Epithelial cell of esophagus (primary cell): ENCODE data around the gene CELF4.

Source experiments
- DNase-seq: peaks from one replicate; pipeline ENCODE4 v3.0.0; 2010; ENCODE audit warnings: low read depth
- H3K4me3 ChIP-seq: 2 replicates; pipeline ENCODE4 v1.5.1; 2011; ENCODE audit warnings: mild to moderate bottlenecking, low read length, control low read depth
- TF ChIP-seq, protein P1 (sequence below): IDR thresholded peaks from 2 replicates; pipeline ENCODE4 v1.5.1; 2011; ENCODE audit warnings: low read depth, mild to moderate bottlenecking, low read length, control low read depth, inconsistent platforms; ENCODE audit not compliant: insufficient read depth; ENCODE audit errors: missing control alignments

Gene CELF4

DNA sequence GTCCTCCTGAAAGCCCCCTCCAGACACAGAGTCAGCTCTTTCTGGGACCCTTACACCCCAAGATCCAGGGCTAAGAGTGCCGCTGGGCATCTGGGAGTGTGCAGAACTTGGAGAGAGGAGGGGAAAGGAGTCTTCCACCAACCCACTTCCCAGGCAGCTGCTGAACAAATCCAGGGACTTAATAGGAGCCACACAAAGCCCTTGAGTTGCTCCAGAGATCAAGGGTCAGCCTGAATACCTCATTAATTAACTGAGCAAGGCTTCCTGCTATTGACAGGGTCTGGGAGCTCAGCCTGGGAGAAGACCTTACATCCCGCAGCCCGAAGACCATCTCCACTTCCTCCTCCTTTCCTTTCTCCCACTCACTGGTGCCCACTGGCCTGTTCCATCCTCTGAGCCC lies 108.3 kb downstream of the CELF4 start:
- H3K4me3 ChIP-seq = no peak overlapping the region
- TF ChIP-seq, protein P1, sequence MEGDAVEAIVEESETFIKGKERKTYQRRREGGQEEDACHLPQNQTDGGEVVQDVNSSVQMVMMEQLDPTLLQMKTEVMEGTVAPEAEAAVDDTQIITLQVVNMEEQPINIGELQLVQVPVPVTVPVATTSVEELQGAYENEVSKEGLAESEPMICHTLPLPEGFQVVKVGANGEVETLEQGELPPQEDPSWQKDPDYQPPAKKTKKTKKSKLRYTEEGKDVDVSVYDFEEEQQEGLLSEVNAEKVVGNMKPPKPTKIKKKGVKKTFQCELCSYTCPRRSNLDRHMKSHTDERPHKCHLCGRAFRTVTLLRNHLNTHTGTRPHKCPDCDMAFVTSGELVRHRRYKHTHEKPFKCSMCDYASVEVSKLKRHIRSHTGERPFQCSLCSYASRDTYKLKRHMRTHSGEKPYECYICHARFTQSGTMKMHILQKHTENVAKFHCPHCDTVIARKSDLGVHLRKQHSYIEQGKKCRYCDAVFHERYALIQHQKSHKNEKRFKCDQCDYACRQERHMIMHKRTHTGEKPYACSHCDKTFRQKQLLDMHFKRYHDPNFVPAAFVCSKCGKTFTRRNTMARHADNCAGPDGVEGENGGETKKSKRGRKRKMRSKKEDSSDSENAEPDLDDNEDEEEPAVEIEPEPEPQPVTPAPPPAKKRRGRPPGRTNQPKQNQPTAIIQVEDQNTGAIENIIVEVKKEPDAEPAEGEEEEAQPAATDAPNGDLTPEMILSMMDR = no peak
- no peak for DNase-seq

DNA sequence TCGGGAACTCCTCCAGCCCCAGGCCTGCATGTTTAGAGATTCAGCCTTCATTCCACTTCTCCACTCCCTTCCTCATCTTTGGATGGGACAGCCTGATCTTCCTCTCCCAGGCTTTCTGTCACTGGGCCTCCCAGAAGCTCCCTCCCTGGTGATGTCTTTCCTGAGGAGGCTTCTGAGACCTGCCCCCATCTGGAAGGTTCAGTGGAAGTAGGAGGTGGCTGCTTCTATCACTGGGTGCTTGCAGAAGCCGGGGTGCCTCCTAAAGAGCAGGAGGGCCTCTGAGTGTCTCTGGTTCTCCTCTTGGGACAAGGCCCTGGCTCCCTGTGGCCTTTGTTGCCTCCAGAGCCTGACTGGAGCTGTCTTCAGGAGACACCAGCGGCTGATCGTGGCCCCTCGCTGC lies 108.7 kb downstream of the CELF4 start:
- TF ChIP-seq, protein P1 = no peak
- H3K4me3 ChIP-seq = no peak overlapping the region
- DNase-seq = no peak

DNA sequence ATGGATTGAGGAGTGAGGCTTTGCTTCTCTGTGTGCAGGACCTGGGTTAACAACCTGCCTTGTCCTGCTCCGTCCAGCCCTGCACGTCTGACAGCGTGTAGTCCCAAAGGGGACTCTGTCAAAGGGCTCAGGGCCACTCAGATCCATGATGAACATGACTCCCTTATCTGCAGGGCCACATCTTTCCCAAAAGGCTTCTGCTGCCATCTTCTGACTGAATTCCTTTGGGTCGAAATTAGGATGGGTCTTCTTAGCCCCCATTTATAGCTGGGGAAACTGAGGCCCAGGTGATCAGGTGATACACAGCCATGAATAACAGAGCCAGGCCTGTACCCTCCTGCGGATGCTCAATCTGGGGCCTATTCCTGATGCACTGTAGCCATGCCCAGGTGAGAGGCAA lies 109.2 kb downstream of the CELF4 start:
- DNase-seq = no peak
- no peak overlapping the region for H3K4me3 ChIP-seq
- TF ChIP-seq, protein P1 = no peak

DNA sequence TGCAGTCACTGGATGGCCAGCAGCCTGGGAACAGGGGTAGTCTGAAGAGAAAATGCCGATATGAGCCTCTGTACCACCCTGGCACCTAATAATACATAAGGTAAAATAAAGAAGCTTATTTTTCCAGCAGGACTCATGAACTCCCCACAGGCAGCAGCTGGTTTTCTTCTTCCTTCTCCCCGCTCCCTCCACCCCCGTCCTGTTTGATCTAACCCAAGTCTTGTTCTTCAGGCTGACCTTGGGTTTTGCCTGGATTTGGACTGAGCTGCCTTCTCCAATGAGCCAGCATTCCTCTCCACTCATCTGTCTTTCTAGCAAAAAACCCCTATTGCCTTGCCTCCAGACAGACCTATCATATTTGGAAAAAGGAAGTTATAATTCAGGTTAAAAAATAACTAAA lies 111.8 kb downstream of the CELF4 start:
- H3K4me3 ChIP-seq = no peak overlapping the region
- no peak for DNase-seq
- TF ChIP-seq, protein P1 = no peak

DNA sequence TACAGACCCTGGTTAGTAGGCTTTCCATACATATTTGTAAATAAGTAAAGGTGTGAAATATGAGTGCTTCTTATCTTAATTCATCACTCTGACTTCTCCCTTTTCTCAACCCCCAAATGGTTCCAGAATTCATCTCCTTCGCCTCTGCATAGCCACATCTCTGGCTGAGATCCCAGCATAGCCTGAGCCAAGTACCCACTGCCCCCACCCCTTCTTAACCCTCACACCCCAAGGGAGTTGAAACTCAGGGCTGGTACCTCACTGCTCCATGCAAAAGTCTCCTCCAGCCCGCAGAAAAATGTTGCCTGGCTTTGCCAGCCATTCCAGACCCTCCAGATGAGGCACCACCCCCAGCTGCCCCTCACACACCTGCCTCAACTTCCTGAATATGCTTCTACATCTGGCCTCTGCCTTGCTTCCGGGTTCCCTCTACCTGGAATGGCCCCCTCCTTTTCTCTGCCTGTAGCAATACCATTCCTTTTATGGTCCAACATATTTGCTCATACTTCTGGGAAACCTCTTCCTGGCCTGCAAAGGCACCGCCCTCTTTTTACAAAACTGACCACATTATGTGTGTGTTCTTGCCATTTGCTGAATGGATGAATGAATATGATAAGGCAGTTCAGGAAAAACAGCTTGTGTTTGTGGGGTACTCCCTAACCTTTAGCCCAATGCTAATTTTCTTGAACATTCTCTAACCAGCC lies 112.8 kb downstream of the CELF4 start:
- no peak for DNase-seq
- H3K4me3 ChIP-seq = no peak overlapping the region

DNA sequence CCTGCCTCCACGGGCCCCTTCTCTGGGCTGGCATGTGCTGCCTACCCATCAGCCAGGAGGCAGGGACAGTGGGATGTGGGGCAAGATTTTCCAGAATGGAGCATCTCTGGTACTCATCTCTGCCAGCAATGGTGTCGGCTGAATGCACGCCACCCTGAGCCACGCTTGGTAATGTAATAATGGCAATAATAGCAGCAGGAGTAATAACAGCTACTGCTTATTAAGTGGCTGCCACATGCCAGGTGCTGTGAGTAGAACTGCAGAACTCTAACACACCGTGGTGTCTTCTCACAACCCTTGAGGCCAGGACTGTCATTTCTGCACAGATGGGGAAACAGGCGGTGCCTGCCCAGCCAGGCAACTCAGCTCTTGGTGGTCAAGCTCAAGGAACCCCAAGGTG lies 113.6 kb downstream of the CELF4 start:
- no peak overlapping the region for H3K4me3 ChIP-seq
- DNase-seq = no peak
- TF ChIP-seq, protein P1 = no peak

More for the DNA sequence above, 112.8 kb downstream of the CELF4 start:
- TF ChIP-seq, protein P1 = no peak

DNA sequence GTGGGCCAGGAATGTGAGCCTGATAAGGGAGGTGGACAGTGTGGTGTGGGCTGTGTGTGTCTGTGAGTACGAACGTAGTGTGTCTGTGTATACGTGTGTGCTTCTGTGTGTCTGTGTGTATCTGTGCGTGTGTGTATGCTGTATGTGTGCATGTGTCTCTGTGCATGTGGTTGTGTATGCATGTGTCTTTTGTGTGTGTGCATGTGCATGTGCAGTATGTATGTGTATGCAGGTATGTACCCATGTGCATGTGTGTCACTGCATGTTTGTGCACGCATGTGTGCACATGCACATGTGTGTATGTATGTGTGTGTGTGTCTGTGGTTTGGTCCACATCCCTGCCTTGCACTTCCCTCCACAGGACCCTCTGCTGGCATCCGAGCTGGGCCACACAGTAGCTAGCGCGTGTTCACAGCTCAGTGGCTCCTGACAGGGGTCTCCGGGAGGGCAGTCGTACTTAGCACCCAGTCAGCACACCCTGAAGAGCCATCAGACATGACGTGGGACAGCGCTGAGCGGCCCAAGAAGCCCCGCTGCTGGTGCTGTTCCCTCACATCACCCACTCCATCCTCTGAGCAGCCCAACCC lies 114.3 kb downstream of the CELF4 start:
- no peak overlapping the region for H3K4me3 ChIP-seq
- DNase-seq = no peak
- TF ChIP-seq, protein P1 = no peak
